Fibroblast of gingiva (primary cell): ENCODE measurements around the gene ZNF683.
"Not testable (repeated sequence)": the region's sequence is repeated elsewhere in the genome, so short reads cannot be mapped to it uniquely, and the experiment has no call there.

ENCODE experiments used
- DNase-seq: peaks from one replicate; pipeline ENCODE4 v3.0.0-alpha.2; 2011; ENCODE audit warnings: low read depth

The ZNF683 gene

DNA sequence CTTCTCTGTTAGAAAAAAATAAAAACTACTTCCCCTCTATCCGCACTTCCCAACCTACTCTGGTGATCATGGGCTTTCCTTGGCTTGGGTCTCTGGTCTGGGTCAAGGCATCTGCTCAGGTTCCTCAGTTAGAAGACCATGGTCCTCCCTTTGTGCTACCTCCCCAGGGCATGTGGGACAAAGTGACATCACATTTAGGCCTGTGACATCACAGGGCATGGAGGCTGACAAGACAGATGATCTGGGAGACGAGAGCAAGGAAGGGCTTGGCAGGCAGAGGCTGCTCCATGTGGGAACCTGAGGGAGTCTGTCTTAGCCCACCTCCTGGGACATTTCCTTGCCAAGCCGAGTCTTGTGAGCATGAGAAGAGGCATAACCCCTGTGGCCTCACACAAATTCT, at the start of gene ZNF683:
TSS of gene ZNF683 (minus strand) at position 140 of the 400 bp plus-strand sequence. CDS start 4,179 bp downstream, outside the sequence.
- not testable (repeated sequence) for DNase-seq

DNA sequence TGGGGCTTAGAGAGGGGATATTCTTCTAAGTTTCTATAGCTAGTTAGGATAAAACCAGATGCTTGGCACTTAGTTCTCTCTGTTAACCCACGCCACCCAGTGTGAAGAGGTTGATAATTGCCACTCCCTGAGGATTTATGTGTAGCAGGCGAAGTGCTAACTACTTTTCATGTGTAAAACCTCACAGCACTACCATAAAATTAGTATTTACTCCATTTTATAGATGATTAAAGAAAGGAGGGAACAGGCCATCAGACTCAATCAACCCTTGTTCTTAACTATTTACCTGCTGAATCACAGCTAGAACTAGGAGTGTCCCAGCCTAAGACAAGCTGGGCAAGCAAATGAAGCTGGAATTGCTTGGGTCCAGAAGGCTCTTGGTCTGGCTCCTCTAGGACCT, 46.9 kb upstream of the ZNF683 start:
- DNase-seq: no peak

DNA sequence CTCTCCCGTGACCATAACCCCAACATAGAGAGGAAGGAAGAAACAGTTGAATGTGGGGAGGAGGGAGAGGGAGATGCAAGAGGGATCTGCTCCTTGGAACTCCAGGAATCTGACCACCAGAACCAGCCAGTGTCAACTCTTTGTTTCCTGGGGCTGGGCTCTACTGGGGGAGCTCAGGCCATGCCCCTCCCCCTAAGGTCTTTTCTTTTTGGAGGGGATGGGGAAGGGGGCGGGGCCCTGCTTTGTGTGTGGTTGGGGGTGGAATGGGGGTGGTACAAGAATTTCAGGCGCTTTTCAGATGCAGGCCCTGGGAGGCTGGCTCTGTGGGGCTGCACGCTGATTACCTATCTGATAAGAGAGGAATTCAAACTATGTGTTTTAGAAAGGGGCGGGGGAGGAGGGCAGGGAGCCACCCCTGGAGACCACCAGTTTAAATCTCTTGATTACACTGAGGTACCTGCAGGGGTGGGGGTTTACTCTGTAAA, 46.4 kb upstream of the ZNF683 start:
- DNase-seq: no peak

DNA sequence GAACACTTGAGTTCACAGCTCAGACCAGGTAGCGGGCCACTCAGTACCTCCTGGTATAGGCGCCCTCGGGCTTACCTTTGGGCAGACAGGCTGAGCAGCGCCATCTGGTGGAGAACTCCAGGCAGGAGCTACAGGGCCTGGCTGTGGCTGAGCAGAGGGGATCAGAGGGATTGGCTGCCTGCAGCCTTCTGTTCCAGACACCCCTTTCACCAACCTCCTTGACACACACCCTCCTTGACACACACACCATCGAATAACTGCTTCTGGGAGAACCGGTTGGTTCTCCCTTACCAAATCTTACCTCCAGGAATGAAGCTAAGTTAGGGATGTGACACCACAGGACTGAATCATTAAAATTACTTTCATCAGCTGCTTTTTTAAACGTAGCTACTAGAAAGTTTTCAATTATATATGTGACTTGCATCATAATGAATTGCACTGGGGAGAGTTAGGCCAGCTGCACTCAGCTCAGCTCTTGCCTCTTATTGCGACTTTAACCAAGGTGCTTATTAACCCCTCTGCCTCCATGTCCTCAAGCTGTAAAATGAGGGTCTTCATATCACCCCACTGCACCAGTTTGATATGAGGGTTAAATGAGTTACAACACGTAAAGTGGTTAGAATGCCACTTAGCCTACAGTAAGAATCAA, 44.7 kb upstream of the ZNF683 start:
- peak; percentile 34 for DNase-seq

DNA sequence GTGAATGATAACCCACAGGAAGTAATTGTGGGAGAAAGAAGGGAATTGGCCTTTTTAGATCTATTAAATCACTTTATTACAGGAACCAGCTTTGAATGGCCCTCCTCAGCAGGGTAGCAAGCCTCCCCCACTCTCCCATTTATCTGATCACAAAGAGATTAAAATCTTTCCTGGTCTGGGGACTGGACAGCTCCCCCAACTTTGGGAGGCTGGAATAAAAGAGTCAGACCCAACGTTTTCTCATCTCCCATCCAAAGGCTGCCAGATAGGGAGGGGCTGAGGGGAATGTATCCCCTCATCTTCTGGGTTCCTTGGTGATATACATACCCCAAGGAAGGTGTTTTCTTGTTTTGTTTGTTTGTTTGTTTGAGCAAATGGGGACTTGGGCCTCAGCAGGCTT, 40.5 kb upstream of the ZNF683 start:
- no peak for DNase-seq

DNA sequence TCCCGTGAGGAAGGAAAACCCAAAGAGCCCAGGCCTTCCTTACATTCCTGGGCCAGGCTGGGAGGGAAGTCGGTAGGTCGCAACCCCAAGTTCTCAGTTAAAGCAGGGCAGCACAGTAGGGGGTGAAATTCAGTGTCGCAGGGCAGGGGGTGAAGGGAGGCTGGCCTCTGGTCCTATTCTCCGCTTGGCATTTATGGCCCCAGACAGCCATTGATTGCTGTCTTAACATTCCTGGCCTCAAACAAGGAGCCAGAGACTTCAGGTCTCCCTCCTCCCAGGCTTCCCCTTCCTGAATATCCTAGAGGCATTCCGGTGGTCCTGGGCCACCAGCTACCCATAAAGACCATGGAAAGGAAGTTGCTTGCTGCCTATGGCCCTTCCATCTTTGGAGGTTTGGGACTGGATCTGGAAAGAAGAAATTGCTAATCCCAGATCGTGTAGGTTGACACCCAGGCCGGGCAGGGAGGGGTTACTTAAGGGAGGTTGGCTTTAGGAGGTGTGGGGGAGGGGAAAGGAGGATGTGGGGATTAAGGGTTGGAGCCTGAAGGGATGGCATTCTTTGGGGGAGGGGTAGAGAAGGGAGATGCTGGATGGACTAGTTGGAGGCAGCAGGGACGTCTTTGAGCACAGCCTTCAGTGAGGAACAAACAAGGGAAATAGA, 39.8 kb upstream of the ZNF683 start:
- no peak for DNase-seq

DNA sequence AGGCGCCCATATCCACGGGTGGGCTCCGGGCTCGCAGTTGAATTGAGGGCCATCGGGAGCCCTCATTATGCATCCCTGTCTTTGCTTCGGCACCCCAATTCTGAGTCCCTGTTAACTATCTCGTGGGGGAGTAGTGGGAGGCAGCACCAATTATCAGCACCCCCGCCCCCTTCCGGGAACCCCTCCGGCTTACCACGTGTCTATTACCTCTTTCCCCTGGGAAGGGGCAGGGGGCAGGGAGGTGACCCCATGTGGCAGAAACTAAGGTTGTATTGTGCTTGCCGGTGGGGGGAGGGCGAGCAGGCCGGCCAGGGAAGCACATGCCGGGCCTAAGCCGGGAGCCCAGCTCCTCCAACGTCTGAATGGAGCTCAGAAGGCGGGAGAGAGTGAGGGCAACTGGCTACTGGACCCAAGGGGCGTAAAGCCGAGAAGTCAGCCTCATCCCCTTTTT, 39.1 kb upstream of the ZNF683 start:
- no peak for DNase-seq

DNA sequence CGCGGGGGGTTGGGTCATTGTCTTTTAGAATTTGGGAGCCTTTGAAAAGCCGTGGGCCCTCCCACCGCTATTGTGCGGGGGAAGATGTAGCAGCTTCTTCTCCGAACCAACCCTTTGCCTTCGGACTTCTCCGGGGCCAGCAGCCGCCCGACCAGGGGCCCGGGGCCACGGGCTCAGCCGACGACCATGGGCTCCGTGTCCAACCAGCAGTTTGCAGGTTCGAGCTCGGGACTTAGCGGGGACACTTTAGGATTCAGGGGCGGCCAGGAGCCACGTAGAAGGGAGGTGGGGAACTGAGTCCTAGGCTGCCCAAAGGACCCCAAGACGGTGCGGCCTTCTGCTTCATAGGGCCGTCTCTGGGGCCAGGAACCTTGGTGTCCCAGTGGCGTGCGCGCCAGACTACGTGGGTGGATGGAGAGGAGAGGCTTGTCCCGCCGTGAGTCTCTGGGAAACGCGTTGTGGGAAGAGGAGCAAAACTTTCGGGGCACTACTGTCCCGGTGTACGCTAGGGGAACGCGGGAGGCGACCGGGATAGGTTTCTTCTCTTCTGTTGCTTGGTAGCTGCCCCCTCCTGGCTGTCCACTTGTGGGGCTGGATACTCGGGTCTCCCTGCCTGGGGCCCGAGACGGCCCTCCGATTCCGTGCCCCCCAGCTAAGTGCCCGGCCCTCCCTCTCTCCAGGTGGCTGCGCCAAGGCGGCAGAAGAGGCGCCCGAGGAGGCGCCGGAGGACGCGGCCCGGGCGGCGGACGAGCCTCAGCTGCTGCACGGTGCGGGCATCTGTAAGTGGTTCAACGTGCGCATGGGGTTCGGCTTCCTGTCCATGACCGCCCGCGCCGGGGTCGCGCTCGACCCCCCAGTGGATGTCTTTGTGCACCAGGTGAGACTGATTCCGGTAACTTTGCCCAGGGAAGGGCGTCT, 38.4 kb upstream of the ZNF683 start, which contains the start of gene LIN28A:
TSS of gene LIN28A (plus strand) at position 112 of the 918 bp plus-strand sequence. CDS start at position 187, 75 bp downstream.
- no peak for DNase-seq

DNA sequence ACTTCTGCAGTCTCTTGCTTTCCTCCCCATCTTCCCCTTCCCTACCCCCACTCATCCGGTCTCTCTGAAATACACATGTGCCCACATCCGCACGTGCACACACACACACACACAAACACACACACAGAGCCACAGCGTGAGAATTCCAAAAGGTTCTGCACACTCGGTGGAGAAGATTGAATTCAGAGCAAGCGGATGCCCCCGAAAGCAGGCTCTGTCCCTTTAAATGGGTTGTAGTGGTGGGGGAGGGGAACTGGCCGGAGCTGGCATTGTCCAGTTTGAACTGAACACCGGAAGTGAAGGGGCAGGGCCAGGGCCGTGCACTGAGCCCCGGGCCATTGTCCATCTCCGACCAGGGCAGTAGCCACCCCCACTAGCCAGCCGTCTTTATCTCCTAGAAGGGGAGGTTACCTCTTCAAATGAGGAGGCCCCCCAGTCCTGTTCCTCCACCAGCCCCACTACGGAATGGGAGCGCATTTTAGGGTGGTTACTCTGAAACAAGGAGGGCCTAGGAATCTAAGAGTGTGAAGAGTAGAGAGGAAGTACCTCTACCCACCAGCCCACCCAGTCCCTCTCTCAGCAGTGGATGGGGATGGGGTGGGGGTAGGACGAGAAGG, 36.7 kb upstream of the ZNF683 start:
- no peak for DNase-seq

DNA sequence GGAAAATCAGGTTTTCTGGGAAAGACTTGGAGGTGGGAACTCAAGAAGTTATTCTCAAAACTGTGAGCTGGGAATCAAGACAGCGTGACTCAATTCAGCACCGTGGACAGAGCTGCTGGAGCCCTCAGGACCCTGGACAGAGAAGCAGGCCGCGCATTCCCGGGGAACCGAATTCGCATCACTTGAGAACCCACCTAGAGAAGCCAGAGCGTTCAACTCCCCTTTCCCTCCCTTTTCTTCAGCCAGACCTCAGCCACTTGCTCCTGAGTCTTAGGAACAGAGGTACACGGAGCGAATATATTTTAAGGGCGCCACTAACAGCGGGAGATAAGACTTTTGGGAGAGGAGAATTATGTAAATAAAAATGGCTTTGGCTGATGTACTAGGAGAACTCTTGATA, 36.1 kb upstream of the ZNF683 start:
- peak; percentile 51 for DNase-seq

DNA sequence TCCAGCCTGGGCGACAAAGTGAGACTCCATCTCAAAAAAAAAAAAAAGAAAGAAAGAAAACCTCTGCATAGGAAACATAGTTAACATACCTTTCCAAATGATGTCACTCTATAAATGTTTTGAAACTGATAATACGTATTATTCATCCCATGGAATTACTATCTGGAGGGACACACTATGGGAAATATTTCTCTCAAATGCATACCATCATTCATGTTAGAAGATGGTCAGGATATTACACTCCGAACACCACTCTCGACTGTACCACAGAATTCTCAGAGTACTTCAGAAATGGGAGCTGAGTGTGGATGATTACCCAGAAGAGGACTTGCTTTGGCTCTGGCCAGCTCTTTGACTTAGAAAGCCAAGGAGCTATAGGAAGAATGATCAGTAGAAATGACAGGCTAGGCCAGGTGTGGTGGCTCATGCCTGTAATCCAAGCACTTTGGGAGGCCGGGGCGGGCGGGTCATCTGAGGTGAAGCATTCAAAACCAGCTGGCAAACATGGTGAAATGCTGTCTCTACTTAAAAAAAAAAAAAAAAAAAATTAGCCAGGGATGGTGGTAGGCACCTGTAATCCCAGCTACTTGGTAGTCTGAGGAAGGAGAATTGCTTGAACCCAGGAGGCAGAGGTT, 32.8 kb upstream of the ZNF683 start:
- DNase-seq: no peak

DNA sequence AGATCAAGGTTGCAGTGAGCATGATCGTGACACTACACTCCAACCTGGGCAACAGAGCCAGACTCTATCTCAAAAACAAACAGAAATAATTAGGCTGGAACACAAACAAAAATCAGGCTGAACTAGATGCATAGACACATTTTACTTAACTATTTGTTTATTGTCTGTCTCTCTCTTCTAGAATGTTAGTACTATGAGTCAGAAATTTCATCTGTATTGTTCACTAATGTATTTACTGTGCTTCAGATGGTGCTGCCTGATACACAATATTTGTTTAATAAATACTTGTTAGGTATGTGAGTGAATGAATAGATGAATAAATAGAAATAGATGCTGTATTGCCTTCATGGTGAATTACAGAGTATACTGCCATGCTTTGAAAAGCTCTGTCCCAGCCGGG, 32.1 kb upstream of the ZNF683 start:
- DNase-seq: no peak

DNA sequence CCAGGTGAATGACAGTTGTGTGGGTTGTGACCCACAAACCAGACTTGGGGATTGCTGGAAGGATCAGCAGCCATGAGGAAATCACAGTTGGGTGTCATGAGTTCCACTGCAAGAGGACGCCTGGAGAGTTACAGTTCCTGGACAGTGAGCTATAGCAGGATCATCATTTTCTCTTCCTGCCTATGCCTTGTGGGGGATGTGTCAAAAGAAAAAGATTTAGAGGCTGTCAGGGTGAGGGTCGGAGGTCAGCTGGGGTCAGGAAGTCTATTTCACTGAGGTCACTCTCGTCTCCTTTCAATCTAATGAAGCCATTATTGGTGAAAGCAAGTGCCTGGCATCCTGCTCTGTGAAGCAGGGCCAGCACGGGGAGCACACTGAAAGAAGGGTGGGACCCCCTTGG, 31.1 kb upstream of the ZNF683 start:
- no peak for DNase-seq

DNA sequence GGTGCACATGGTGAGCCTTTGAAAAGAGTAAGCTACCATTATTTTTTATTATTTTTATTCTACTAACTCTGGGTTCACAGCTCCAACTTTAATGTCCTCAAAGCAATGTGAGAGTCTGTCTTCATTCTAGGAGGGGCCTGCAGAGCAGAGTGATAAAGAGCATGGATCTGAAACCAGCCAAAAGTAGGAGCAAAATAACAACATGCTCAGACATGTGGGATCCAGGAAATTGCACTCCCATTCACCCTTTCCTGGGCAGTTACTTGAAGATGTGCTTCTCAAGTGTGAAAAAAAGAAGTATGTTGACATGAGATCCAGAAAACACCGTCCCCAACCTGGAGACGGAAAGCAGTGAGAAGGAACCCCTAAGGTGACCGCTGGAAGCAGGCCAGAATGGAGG, 29.3 kb upstream of the ZNF683 start:
- no peak for DNase-seq

DNA sequence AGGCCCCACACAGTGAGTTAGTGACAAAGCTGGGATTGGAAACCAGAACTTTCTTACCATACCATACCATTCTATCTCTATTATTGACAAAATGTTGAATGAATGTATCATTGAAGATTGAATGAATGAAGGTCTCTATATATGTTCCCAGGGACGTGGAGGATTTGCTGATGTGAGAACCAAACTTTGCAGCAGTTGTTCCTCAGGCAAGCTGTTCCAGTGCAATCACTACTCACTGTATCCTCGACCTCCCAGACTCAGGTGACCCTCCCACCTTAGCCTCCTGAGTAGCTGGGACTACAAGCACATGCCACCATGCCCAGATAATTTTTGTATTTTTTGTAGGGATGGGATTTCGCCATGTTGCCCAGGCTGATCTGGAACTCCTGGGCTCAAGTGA, 26.5 kb upstream of the ZNF683 start:
- no peak for DNase-seq

DNA sequence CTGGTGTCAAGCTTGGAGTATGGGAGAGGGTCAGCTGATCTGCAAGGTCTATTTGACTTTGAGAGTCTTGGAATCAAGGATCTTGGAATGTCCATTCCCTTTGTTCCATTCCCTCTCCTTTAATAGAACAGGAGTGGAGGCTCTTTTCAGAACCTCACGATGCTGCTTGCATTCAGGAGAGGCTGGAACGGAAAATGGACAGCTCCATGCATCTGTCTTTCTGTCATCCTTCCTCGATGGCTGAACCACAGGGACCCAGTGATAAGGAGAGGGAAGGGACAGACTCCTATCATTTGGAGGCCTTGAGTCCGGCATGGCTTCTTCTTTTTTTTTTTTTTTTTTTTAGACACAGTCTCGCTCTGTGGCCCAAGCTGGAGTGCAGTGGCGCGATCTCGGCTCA, 23.2 kb upstream of the ZNF683 start:
- no peak for DNase-seq

DNA sequence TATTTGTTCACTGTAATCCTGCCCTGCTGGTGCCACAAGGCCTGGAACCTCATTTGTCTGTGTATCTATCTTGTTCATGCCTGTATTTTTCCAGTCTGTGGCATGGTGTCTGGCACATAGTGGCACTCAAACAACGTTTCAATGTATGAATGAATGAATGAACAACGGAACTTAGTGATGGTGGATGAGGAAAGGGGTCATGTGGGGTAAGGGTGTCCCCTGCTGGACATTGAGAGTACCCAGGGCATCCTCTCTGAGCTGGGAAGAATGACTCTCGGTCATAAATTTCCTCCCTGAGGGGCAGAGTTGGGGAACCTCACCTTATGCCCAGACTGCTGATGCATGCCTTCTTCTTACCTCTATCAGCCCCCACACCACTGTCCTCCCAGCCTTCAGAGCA, 18.9 kb upstream of the ZNF683 start:
- DNase-seq: peak; percentile 36

DNA sequence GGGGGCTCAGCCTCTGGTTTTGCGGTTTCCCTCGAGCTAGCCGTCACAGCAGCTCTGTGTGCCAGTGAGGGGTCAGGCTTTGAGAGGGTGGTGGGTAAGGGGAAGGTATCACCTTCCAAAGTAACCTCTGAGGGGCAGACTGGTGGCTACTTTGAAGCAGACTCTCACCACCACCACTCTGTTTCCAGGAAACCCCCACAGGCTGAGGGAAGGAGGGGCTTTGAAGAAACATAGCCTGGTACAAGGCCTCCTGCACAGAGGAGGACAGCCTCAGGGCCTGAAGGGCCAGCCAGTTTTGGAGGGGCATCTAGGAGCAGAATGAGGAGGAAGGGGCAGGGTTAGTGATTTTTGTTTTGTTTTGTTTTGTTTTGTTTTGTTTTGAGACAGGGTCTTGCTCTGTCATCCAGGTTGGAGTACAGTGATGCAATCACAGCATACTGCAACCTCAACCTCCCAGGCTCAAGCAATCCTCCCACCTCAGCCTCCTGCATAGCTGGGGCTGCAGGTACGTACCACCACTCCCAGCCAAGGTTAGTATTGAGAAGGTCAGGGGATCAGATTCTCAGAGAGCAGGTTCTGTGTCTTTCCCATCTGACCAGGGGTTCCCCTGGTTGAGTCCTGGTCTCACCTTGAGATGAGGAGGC, 17.2 kb upstream of the ZNF683 start:
- DNase-seq: no peak

DNA sequence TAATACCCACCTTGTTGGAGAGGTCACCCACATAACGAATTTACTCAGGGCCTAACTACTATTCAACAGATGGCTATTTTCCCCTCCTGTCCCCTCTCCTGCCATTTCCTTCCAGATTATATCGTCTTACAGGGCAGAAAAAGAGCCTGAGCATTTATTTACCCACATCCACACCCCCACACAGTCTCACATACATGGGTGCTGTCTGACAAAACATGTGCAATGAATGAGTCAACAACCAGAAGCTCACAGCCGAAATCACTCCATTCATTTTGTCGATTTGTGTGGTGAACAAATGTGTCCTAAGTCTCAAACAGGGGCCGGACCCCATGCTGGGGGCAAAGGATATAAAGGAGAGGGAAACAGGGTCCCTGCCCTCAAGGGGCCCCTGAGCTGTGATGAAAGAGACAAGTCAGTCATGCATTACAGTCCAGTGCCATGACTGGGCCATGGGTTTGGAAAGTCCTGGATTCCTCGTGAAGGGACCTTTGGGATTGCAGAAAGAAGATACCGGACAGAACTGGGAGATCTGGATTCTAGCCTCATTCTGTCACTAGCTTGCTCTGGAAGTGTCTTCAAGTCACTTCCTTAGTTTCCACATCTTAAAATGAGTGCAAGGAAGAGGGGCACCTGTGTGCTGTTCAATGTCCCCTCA, 16.4 kb upstream of the ZNF683 start:
- no peak for DNase-seq

DNA sequence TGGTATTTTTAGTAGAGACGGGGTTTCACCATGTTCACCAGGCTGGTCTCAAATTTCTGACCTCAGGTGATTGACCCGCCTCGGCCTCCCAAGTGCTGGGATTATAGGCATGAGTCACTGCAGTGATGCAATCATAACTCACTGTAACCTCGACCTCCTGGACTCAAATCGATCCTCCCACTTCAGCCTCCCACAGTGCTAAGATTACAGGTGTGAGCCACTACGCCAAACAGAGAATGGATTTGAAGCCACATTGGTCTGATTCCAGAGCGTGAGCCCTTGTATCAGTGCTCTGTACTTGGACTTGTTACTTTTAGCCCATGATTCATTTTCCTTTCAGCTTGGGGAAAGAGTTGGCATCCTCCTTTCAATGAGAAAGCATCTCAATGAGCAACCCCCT, 14.9 kb upstream of the ZNF683 start:
- DNase-seq: no peak

DNA sequence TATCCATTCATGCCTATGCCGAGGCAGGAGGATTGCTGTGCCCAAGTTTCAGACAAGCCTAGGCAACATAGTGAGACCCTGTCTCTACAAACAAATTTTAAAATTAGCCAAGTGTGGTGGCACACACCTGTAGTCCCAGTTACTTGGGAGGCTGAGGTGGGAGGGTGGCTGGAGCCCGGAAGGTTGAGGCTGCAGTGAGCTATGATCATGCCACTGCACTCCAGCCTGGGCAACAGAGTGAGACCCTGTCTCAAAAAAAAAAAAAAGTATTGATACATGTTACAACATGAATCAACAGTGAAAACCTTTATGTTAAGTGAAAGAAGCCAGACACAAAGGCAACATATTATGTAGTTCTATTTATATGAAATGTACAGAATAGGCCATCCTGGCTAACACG, 12.5 kb upstream of the ZNF683 start:
- DNase-seq: not testable (repeated sequence)
